ENCODE measurements around the gene JAKMIP1. TPM values are rescaled to one million over a fixed set of nuclear protein-coding genes. Genes with fewer than 3 reads are reported as not detected.

JAKMIP1 gene
- polyA plus RNA-seq, result 24.6 and 30.5 TPM in 2 replicates

DNA sequence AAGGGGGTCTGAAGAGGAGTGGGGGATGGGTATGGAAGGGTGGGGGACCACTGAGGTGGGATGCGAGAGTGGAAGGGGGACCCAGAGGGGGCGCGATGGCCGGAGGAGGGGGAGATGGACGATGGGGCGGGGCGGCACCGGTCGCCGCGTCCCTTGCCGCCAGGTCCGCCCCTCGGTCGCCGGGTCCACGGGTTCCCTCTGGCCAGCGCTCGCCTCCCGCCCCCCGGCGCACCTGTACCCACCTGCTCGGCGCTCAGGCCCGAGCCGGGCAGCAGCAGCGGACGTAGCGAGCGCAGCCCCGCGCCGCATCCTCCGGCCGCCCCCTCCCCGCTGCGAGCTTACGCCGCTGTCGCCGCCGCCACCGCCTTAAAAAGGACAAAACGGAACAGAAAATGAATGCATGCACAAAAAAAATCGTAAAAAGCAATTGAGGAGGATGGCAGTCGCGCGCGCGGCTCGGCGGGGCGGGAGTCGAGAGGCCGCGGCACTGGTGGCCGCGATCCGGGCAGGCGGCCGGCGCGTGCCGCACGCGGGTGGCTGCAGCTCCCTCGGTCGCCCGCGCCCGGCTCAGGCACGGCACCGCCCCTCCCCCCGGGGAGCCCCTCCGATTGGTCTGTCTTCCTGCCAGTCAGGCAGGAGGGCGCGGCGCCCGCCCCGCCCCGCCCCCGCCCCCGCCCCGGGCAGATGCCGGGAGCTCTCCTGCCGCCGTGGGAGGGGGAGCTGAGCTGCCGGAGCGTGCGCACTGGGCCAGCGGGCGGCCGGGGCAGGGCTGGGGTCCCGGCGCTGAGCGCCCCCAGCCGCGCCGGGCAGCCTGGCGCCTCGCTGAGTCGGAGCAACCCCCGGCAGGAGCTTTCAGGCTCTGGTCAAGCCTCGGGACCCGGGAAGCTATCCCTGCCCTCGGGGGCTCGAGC lies at the start of gene JAKMIP1:
JAKMIP1 (minus strand) TSS at position 539 of the 911 bp plus-strand sequence. CDS start 87,699 bp downstream, outside the sequence.

GRCh38 chr4:6018331-6018730 lies 182.0 kb downstream of the JAKMIP1 start, which contains the start of gene C4orf50:
TSS of gene C4orf50 (minus strand) at chr4:6018431.

Other genes with a start within 250 kb of the JAKMIP1 start
- gene C4orf50, start 182.1 kb downstream of the JAKMIP1 start, polyA plus RNA-seq, result 0.83 and 1.7 TPM in 2 replicates
- gene WFS1, start 69.3 kb upstream of the JAKMIP1 start, polyA plus RNA-seq, result 15.5 and 30.1 TPM in 2 replicates

All from Purkinje cell (primary cell).